RWPE2 (cell line): ENCODE measurements around the gene MOB2.
A peak's percentile ranks its signal among the peaks of the same experiment; 100 is the strongest.

Experiments used
- ATAC-seq: fragments of 200-7000 bp; cut with Tn5 transposase; 3 replicates; pipeline ENCODE4 v1.9.1; 2021; ENCODE audit warnings: low read depth
- DNase-seq: peaks from one replicate; pipeline ENCODE4 v3.0.0-alpha.2; 2020; ENCODE audit warnings: low spot score
- H3K27ac ChIP-seq: fragments of 450-650 bp; 2 replicates; pipeline ENCODE4 v1.5.1; 2017; ENCODE audit warnings: mild to moderate bottlenecking; ENCODE audit not compliant: poor library complexity, severe bottlenecking
- H3K27me3 ChIP-seq: fragments of 250-450 bp; sonication (Bioruptor Pico); 2 replicates; pipeline ENCODE4 v1.5.1; 2021; ENCODE audit warnings: mild to moderate bottlenecking, moderate library complexity; ENCODE audit not compliant: insufficient read depth, poor library complexity, severe bottlenecking
- H3K36me3 ChIP-seq: fragments of 250-450 bp; sonication (Bioruptor Pico); 2 replicates; pipeline ENCODE4 v1.5.1; 2020; ENCODE audit warnings: low read depth, mild to moderate bottlenecking, moderate library complexity
- H3K4me1 ChIP-seq: fragments of 250-450 bp; sonication (Bioruptor Pico); 2 replicates; pipeline ENCODE4 v1.5.1; 2021; ENCODE audit warnings: mild to moderate bottlenecking, moderate library complexity; ENCODE audit not compliant: insufficient read depth, poor library complexity, severe bottlenecking
- H3K4me3 ChIP-seq: fragments of 250-450 bp; sonication (Bioruptor Pico); 2 replicates; pipeline ENCODE4 v1.5.1; 2021; ENCODE audit warnings: mild to moderate bottlenecking, moderate library complexity; ENCODE audit not compliant: severe bottlenecking
- H3K9me3 ChIP-seq: fragments of 250-450 bp; sonication (Bioruptor Pico); 2 replicates; pipeline ENCODE4 v1.5.1; 2021; ENCODE audit warnings: mild to moderate bottlenecking, moderate library complexity; ENCODE audit not compliant: severe bottlenecking
- CTCF ChIP-seq: fragments of 450-650 bp; IDR thresholded peaks from one replicate; pipeline ENCODE4 v1.5.1; 2017; ENCODE audit warnings: mild to moderate bottlenecking, moderate library complexity; ENCODE audit not compliant: poor library complexity, severe bottlenecking

MOB2 gene

GRCh38 chr11:1501421-1502167 is 15.0 kb upstream of the MOB2 start:
- ATAC-seq (no peak), DNase-seq (peak; percentile 65)
- no peaks in the 10 kb centered on the region for H3K36me3 ChIP-seq
- H3K27ac ChIP-seq: no peak overlapping the region
- no peaks in the 10 kb centered on the region for H3K4me1 ChIP-seq
- no peaks in the 10 kb centered on the region for H3K9me3 ChIP-seq
- no peak for TF ChIP-seq CTCF
- H3K4me3 ChIP-seq: no peak overlapping the region
- no peaks in the 10 kb centered on the region for H3K27me3 ChIP-seq

- H3K36me3 ChIP-seq: no peaks in the 10 kb centered on the region
Observed at GRCh38 chr11:1500466-1501420, 14.2 kb upstream of the MOB2 start.

GRCh38 chr11:1499899-1500298 is 13.3 kb upstream of the MOB2 start:
- H3K27me3 ChIP-seq: no peaks in the 10 kb centered on the region
- H3K4me1 ChIP-seq: no peaks in the 10 kb centered on the region
- H3K9me3 ChIP-seq: no peaks in the 10 kb centered on the region
- ATAC-seq (no peak), DNase-seq (no peak)
- H3K27ac ChIP-seq: no peak overlapping the region
- no peak for TF ChIP-seq CTCF
- H3K36me3 ChIP-seq: no peaks in the 10 kb centered on the region
- no peak overlapping the region for H3K4me3 ChIP-seq

More at GRCh38 chr11:1500466-1501420, 14.2 kb upstream of the MOB2 start:
- no peak for TF ChIP-seq CTCF
- Histone ChIP-seq H3K27me3 (no peaks in the 10 kb centered on the region), H3K4me1 (no peaks in the 10 kb centered on the region), H3K4me3 (no peak overlapping the region), H3K9me3 (no peaks in the 10 kb centered on the region), H3K27ac (no peak overlapping the region)
- DNase-seq: peak; percentile 41
- no peak for ATAC-seq

- Histone ChIP-seq H3K27ac (no peak overlapping the region), H3K36me3 (no peaks in the 10 kb centered on the region), H3K4me3 (no peak overlapping the region), H3K9me3 (no peaks in the 10 kb centered on the region), H3K27me3 (no peaks in the 10 kb centered on the region), H3K4me1 (no peaks in the 10 kb centered on the region)
- no peak for TF ChIP-seq CTCF
- ATAC-seq (no peak), DNase-seq (no peak)
Observed at GRCh38 chr11:1499261-1499890, 12.8 kb upstream of the MOB2 start.
